H1 (cell line): ENCODE measurements around the gene NKAIN4. TPM values are rescaled to one million over a fixed set of nuclear protein-coding genes. Genes with fewer than 3 reads are reported as not detected.

Experiments
- CTCF ChIA-PET: fragments of 300-600 bp; sonication (Branson Sonifier 250); formaldehyde crosslinking; loops from one replicate; lab custom pipeline; 2021; ENCODE audit not compliant: partially characterized antibody; lab: Charles Lee
- POLR2A ChIA-PET: fragments of 300-600 bp; sonication (Branson Sonifier 250); formaldehyde crosslinking; loops from one replicate; lab custom pipeline; 2021; ENCODE audit warnings: inconsistent platforms; ENCODE audit not compliant: partially characterized antibody; lab: Charles Lee
- DNase-seq, 2 experiments: peaks; one replicate each; pipeline versions ENCODE4 v3.0.0 to v3.0.0-alpha.2; 2010 to 2022; ENCODE audit warnings: low spot score in 2 of 2, low read depth in 1 of 2, mixed read lengths in 1 of 2
- FAIRE-seq: peaks from 2 replicates; lab custom pipeline; 2011; peaks lifted over from hg19 to GRCh38; lab: Jason Lieb, UNC
- H2AFZ ChIP-seq: 2 replicates; pipeline ENCODE4 v1.8.1; 2012; ENCODE audit warnings: low read length, inconsistent platforms
- H2AK5ac ChIP-seq: 2 replicates; pipeline ENCODE4 v1.6.1; 2013; ENCODE audit warnings: low read depth, low read length
- H2BK120ac ChIP-seq: replicated peaks from 2 replicates; pipeline ENCODE3; 2013; ENCODE audit warnings: low read depth, low read length, inconsistent platforms
- H2BK12ac ChIP-seq: 2 replicates; pipeline ENCODE4 v1.6.1; 2013; ENCODE audit warnings: low read depth, low read length
- H2BK15ac ChIP-seq: 2 replicates; pipeline ENCODE4 v1.6.1; 2013; ENCODE audit warnings: low read length
- H2BK20ac ChIP-seq: 2 replicates; pipeline ENCODE4 v1.6.1; 2013; ENCODE audit warnings: low read length
- H2BK5ac ChIP-seq: 2 replicates; pipeline ENCODE4 v1.6.1; 2013; ENCODE audit warnings: low read depth, low read length
- H3K14ac ChIP-seq: 2 replicates; pipeline ENCODE4 v1.6.1; 2013; ENCODE audit warnings: inconsistent platforms; ENCODE audit not compliant: insufficient read length
- H3K18ac ChIP-seq: 2 replicates; pipeline ENCODE4 v1.6.1; 2013; ENCODE audit warnings: low read length; ENCODE audit errors: extremely low read depth
- H3K23ac ChIP-seq: 2 replicates; pipeline ENCODE4 v1.6.1; 2013; ENCODE audit warnings: inconsistent platforms; ENCODE audit not compliant: insufficient read length
- H3K23me2 ChIP-seq: 2 replicates; pipeline ENCODE4 v1.6.1; 2013; ENCODE audit warnings: low read depth, low read length
- H3K27ac ChIP-seq: 2 replicates; pipeline ENCODE4 v1.6.1; 2011; ENCODE audit warnings: low read depth, low read length, inconsistent platforms
- H3K27me3 ChIP-seq, 4 experiments: replicated peaks in 1 of 4; 1 replicate in 1 of 4; 2 replicates in 3 of 4; pipeline versions ENCODE4 v1.6.1 to v1.8.1; 2011 to 2013; ENCODE audit warnings: low read length in 3 of 4, mild to moderate bottlenecking in 3 of 4, inconsistent platforms in 2 of 4, mixed read lengths in 2 of 4, moderate library complexity in 1 of 4; ENCODE audit not compliant: control insufficient read depth in 3 of 4, insufficient read depth in 3 of 4; ENCODE audit errors: extremely low read depth in 1 of 4
- H3K36me3 ChIP-seq, 4 experiments: 2 replicates each; pipeline versions ENCODE4 v1.6.1 to v1.8.1; 2011 to 2013; ENCODE audit warnings: mild to moderate bottlenecking in 4 of 4, low read length in 3 of 4, moderate library complexity in 2 of 4, control low read depth in 1 of 4, inconsistent platforms in 1 of 4; ENCODE audit not compliant: insufficient read depth in 4 of 4, control insufficient read depth in 2 of 4
- H3K4ac ChIP-seq: replicated peaks from 2 replicates; pipeline ENCODE3; 2013; ENCODE audit warnings: low read length, low read depth, mixed read lengths, inconsistent platforms; ENCODE audit not compliant: insufficient read length
- H3K4me1 ChIP-seq, 4 experiments: replicated peaks in 1 of 4; 1 replicate in 1 of 4; 2 replicates in 3 of 4; pipeline versions ENCODE4 v1.6.1 to v1.8.1; 2011 to 2013; ENCODE audit warnings: low read length in 3 of 4, inconsistent platforms in 2 of 4, mixed read lengths in 1 of 4; ENCODE audit not compliant: insufficient read depth in 4 of 4, control insufficient read depth in 3 of 4
- H3K4me2 ChIP-seq, 2 experiments: 2 replicates each; pipeline versions ENCODE4 v1.6.1 to v1.8.1; 2011 to 2013; ENCODE audit warnings: low read depth in 2 of 2, low read length in 2 of 2, control low read depth in 1 of 2, inconsistent platforms in 1 of 2, mild to moderate bottlenecking in 1 of 2; ENCODE audit not compliant: insufficient read depth in 1 of 2
- H3K4me3 ChIP-seq, 4 experiments: fragments of 200-600, 300-600 bp in 1 of 4; sonication (generic), shearing (Covaris generic), sonication (Bioruptor Twin) in 1 of 4; 2 replicates each; pipeline versions ENCODE4 v1.5.1 to v1.8.1; 2011 to 2016; ENCODE audit warnings: low read length in 4 of 4, low read depth in 3 of 4, control low read depth in 2 of 4, inconsistent platforms in 2 of 4, mild to moderate bottlenecking in 2 of 4, mixed read lengths in 1 of 4, moderate library complexity in 1 of 4; ENCODE audit not compliant: insufficient read depth in 2 of 4; ENCODE audit errors: extremely low read depth in 1 of 4
- H3K56ac ChIP-seq: replicated peaks from 2 replicates; pipeline ENCODE3; 2013; ENCODE audit warnings: low read depth, mild to moderate bottlenecking, mixed read lengths, low read length, inconsistent platforms; ENCODE audit not compliant: insufficient read length
- H3K79me1 ChIP-seq: 2 replicates; pipeline ENCODE4 v1.6.1; 2013; ENCODE audit warnings: low read depth, low read length, control low read depth
- H3K79me2 ChIP-seq, 2 experiments: 2 replicates each; pipeline versions ENCODE4 v1.6.1 to v1.8.1; 2012 to 2013; ENCODE audit warnings: low read length in 2 of 2, mild to moderate bottlenecking in 2 of 2, inconsistent platforms in 1 of 2; ENCODE audit not compliant: insufficient read depth in 2 of 2, control insufficient read depth in 1 of 2
- H3K9ac ChIP-seq, 4 experiments: replicated peaks in 1 of 4; 1 replicate in 1 of 4; 2 replicates in 3 of 4; pipeline versions ENCODE4 v1.6.1 to v1.8.1; 2011 to 2013; ENCODE audit warnings: low read depth in 3 of 4, low read length in 3 of 4, control low read depth in 2 of 4, mild to moderate bottlenecking in 2 of 4, moderate library complexity in 2 of 4, inconsistent platforms in 1 of 4; ENCODE audit errors: extremely low read depth in 1 of 4
- H3K9me3 ChIP-seq, 2 experiments: 2 replicates each; pipeline versions ENCODE4 v1.6.1 to v1.8.1; 2012 to 2013; ENCODE audit warnings: mild to moderate bottlenecking in 2 of 2, moderate library complexity in 2 of 2, control low read depth in 1 of 2, inconsistent platforms in 1 of 2, low read depth in 1 of 2, low read length in 1 of 2, mixed read lengths in 1 of 2; ENCODE audit not compliant: insufficient read depth in 2 of 2
- H4K20me1 ChIP-seq, 2 experiments: replicated peaks in 1 of 2; 2 replicates each; pipeline versions ENCODE3 to v1.8.1; 2011 to 2013; ENCODE audit warnings: inconsistent platforms in 2 of 2, low read length in 2 of 2, mild to moderate bottlenecking in 1 of 2; ENCODE audit not compliant: insufficient read depth in 2 of 2, control insufficient read depth in 1 of 2
- H4K5ac ChIP-seq: 2 replicates; pipeline ENCODE4 v1.6.1; 2013; ENCODE audit warnings: low read length, low read depth, mixed read lengths, inconsistent platforms; ENCODE audit not compliant: insufficient read length
- H4K8ac ChIP-seq: 2 replicates; pipeline ENCODE4 v1.8.0; 2013; ENCODE audit warnings: mild to moderate bottlenecking, moderate library complexity, low read length, inconsistent platforms; ENCODE audit not compliant: insufficient read depth; ENCODE audit errors: extremely low read depth
- H4K91ac ChIP-seq: replicated peaks from 2 replicates; pipeline ENCODE3; 2013; ENCODE audit warnings: low read length, mixed read lengths, inconsistent platforms; ENCODE audit not compliant: insufficient read length
- KDM4A ChIP-seq: IDR thresholded peaks from one replicate; pipeline ENCODE4 v1.7.1; 2012; ENCODE audit warnings: low read depth, mild to moderate bottlenecking, moderate library complexity, low read length, inconsistent platforms; ENCODE audit not compliant: severe bottlenecking
- POU5F1 ChIP-seq: IDR thresholded peaks from 2 replicates; pipeline ENCODE4 v1.6.1; 2011; ENCODE audit warnings: low read depth, mild to moderate bottlenecking, low read length, moderate library complexity
- RBBP5 ChIP-seq: IDR thresholded peaks from 2 replicates; pipeline ENCODE4 v1.7.1; 2012; ENCODE audit warnings: low read depth, mild to moderate bottlenecking, inconsistent platforms, low read length, moderate library complexity, borderline replicate concordance
- SIN3A ChIP-seq, 2 experiments: IDR thresholded peaks in 1 of 2; conservative IDR thresholded peaks in 1 of 2; 2 replicates each; pipeline ENCODE4 v1.6.1; 2011 to 2012; ENCODE audit warnings: low read length in 2 of 2, improper control_type of control experiment in 1 of 2, low read depth in 1 of 2, mild to moderate bottlenecking in 1 of 2
- WGBS, 2 experiments: shearing (Covaris generic) in 1 of 2; methylation state at CpG; one replicate each; pipeline versions ENCODE4 v1.1.6 to v1.1.7; 2013 to 2015; ENCODE audit warnings: low lambda C conversion rate in 2 of 2, mixed read lengths in 2 of 2, inconsistent platforms in 1 of 2, low coverage in 1 of 2, missing lambda C conversion rate in 1 of 2; ENCODE audit not compliant: insufficient replicate concordance in 2 of 2, insufficient coverage in 1 of 2, insufficient read length in 1 of 2; ENCODE audit errors: extremely low coverage in 1 of 2, missing lambda C conversion rate in 1 of 2; 5-methylcytosine and 5-hydroxymethylcytosine counted together
- long read RNA-seq, 2 experiments: library from RNA in 1 of 2; library from capped mRNA in 1 of 2; stranded (forward); transcript quantifications; one replicate each; pipeline ENCODE4 v2.0.0, GENCODE V29; 2021; ENCODE audit warnings: inconsistent platforms in 1 of 2
- polyA minus RNA-seq, 3 experiments: library from RNA; depleted of rRNA, polyadenylated mRNA; stranded (reverse); fragments of >200 nt; gene quantifications; 1 replicate in 2 of 3; 2 replicates in 1 of 3; pipeline ENCODE4 v1.2.3, GENCODE V29; 2011
- polyA plus RNA-seq, 7 experiments: library from polyadenylated mRNA; depleted of rRNA in 3 of 7; stranded (reverse) in 5 of 7; unstranded in 2 of 7; fragments of >200 nt in 5 of 7; fragments of 200-250 nt in 2 of 7; gene quantifications; 1 replicate in 5 of 7; 2 replicates in 1 of 7; 4 replicates in 1 of 7; pipeline versions ENCODE4 v1.2.1 to v1.2.3, GENCODE V29; 2011 to 2013; ENCODE audit warnings: missing spikeins in 2 of 7, mixed read lengths in 2 of 7
- total RNA-seq: library from RNA; stranded (reverse); fragmentation: NEBNext Ultra II Directional; extraction: Animal tissue kit (Norgen Biotek cat#: 25700); gene quantifications from 2 replicates; pipeline ENCODE4 v1.2.1, GENCODE V29; 2021
- TF ChIP-seq, protein P1 (sequence below), 3 experiments: IDR thresholded peaks; 1 replicate in 2 of 3; 2 replicates in 1 of 3; pipeline versions ENCODE4 v1.5.1 to v1.6.1; 2011; ENCODE audit warnings: low read length in 3 of 3, mild to moderate bottlenecking in 3 of 3, inconsistent platforms in 2 of 3, low read depth in 1 of 3, moderate library complexity in 1 of 3; ENCODE audit not compliant: insufficient read depth in 1 of 3; ENCODE audit errors: control extremely low read depth in 1 of 3

NKAIN4 gene
- total RNA-seq (6.6 and 6.9 TPM in 2 replicates), polyA plus RNA-seq (2011; rRNA removed) (17.0 and 21.9 TPM in 2 replicates), polyA minus RNA-seq (2011; rRNA and poly(A)+ RNA removed) (5.3 and 5.5 TPM in 2 replicates)
- 13.2 TPM for polyA plus RNA-seq (2011; cell fraction: cytosol; rRNA removed)
- 27.5 TPM for polyA plus RNA-seq (2011; cell fraction: nucleus; rRNA removed)
- 4.5 to 10.2 TPM (median 8.1 TPM) in 4 replicates for polyA plus RNA-seq (2012, experiment 1 of 2)
- 6.7 TPM for polyA plus RNA-seq (2012, experiment 2 of 2)
- polyA plus RNA-seq (2013, experiment 1 of 2), result 8.1 TPM
- 5.9 TPM for polyA plus RNA-seq (2013, experiment 2 of 2)
- polyA minus RNA-seq (2011; cell fraction: cytosol; rRNA and poly(A)+ RNA removed), result 4.3 TPM
- 7.0 TPM for polyA minus RNA-seq (2011; cell fraction: nucleus; rRNA and poly(A)+ RNA removed)
- long read RNA-seq, experiment 1, partial matches to known transcripts, result 0 of 3 reads
- long read RNA-seq, experiment 1, other reads (novel, unspliced or antisense), result 3 of 3 reads
- long read RNA-seq, experiment 2, transcript NKAIN4-203 (7 exons, 1,430 nt), result major isoform, 6 of 12 reads
- long read RNA-seq, experiment 2, partial matches to known transcripts, result 0 of 12 reads
- long read RNA-seq, experiment 2, other reads (novel, unspliced or antisense), result 4 of 12 reads

DNA sequence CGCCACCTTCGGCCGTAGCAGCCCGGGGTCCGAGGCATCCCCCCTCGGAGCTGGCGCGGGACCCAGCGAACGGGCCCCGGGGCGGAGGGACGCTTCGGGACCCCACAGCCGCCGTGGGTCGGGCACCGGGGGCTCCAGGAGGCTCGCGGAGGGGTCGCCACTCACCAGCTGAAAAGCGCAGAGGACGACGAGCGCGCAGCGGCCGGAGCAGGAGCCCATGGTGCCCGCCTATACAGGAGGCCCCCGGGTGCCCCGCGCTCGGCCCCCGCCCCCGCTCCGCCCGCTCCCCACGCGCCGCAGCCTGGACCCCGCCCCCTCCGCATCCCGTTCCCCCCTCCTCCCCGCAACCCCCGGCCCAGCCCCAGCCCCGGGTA, at the start of gene NKAIN4:
Gene NKAIN4, minus strand, starts transcription at position 232 of the 374 bp plus-strand sequence. Its CDS starts 13 bp downstream, at position 219.
- TF ChIP-seq KDM4A, result peak; percentile 2
- 0 out of 2 replicates have a peak, but pooled peaks have one; percentile 1 for TF ChIP-seq RBBP5
- TF ChIP-seq, protein P1, sequence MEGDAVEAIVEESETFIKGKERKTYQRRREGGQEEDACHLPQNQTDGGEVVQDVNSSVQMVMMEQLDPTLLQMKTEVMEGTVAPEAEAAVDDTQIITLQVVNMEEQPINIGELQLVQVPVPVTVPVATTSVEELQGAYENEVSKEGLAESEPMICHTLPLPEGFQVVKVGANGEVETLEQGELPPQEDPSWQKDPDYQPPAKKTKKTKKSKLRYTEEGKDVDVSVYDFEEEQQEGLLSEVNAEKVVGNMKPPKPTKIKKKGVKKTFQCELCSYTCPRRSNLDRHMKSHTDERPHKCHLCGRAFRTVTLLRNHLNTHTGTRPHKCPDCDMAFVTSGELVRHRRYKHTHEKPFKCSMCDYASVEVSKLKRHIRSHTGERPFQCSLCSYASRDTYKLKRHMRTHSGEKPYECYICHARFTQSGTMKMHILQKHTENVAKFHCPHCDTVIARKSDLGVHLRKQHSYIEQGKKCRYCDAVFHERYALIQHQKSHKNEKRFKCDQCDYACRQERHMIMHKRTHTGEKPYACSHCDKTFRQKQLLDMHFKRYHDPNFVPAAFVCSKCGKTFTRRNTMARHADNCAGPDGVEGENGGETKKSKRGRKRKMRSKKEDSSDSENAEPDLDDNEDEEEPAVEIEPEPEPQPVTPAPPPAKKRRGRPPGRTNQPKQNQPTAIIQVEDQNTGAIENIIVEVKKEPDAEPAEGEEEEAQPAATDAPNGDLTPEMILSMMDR (IDR thresholded peaks at IDR 0.05; ENCODE audit: control extremely low read depth in 1 of 3, insufficient read depth in 1 of 3, low read depth in 1 of 3, low read length in 3 of 3), result no peak
- TF ChIP-seq POU5F1, result no peak
- TF ChIP-seq SIN3A (conservative IDR thresholded peaks at IDR 0.05 in 1 of 2, IDR thresholded peaks at IDR 0.05 in 1 of 2; ENCODE audit: low read depth in 1 of 2, low read length in 2 of 2), result 0 out of 4 replicates have a peak, but pooled peaks of 1 of the 2 experiments have one; percentile 0
- TF ChIP-seq, all 59 proteins: peak for 3
- H3K4ac ChIP-seq, result no peak within 1 kb of the TSS
- peaks cover 13% of the 10 kb centered on the region; the same call in 1 of the 2 replicates for H3K23me2 ChIP-seq
- DNase-seq, result no peak
- FAIRE-seq, result no peak
- no peaks in the 10 kb centered on the region for H3K79me2 ChIP-seq
- H3K36me3 ChIP-seq, result no peaks in the 10 kb centered on the region; a peak in 1 of 8 replicates
- peak within 1 kb of the TSS; percentile 39 to 67 (median 59) for H3K4me3 ChIP-seq
- H4K20me1 ChIP-seq, result peaks cover 0 to 4% of the 10 kb centered on the region in 2 experiments
- H2AK5ac ChIP-seq, result 0 out of 2 replicates have a peak within 1 kb of the TSS, but pooled peaks have one; percentile 80
- H3K27ac ChIP-seq, result no peak within 1 kb of the TSS
- H3K79me1 ChIP-seq, result no peaks in the 10 kb centered on the region; the same call in 1 of the 2 replicates
- H2BK20ac ChIP-seq, result no peak within 1 kb of the TSS
- CTCF ChIA-PET, result interaction anchor here (0.9 to 6.8 kb wide), 11 partner anchors 12 to 72 kb away, joined by 3 to 87 read pairs (median 9); partner anchors contain the start of gene BIRC7
- H3K27me3 ChIP-seq, result peaks cover 4 to 51% (median 40%) of the 10 kb centered on the region in 4 experiments
- H2BK120ac ChIP-seq, result no peak within 1 kb of the TSS
- H2AFZ ChIP-seq, result peak within 1 kb of the TSS; percentile 35; the same call in 1 of the 2 replicates
- H3K18ac ChIP-seq, result peak within 1 kb of the TSS; percentile 95
- H3K4me2 ChIP-seq, result peak within 1 kb of the TSS; percentile 82 to 97
- H4K91ac ChIP-seq, result peak within 1 kb of the TSS; percentile 59
- H4K8ac ChIP-seq, result peak within 1 kb of the TSS; percentile 71
- peaks cover 2 to 18% (median 15%) of the 10 kb centered on the region in 4 experiments for H3K4me1 ChIP-seq
- 2% methylated on average over 9 of the region's 46 CpGs; no CpG with 5 or more reads in 1 of the 2 experiments for WGBS, 2 experiments
- POLR2A ChIA-PET, result interaction anchor here (0.7 to 4.7 kb wide), 14 partner anchors 9 to 108 kb away, joined by 3 to 21 read pairs (median 4); partner anchors contain the start of genes ARFGAP1 and BIRC7
- peak within 1 kb of the TSS; percentile 46; the same call in 1 of the 2 replicates for H2BK15ac ChIP-seq
- peak within 1 kb of the TSS; percentile 13 for H4K5ac ChIP-seq
- no peak within 1 kb of the TSS for H3K14ac ChIP-seq
- H3K9ac ChIP-seq, result no peak within 1 kb of the TSS
- no peak within 1 kb of the TSS for H3K23ac ChIP-seq
- no peaks in the 10 kb centered on the region for H3K9me3 ChIP-seq
- peak within 1 kb of the TSS; percentile 78; the same call in 1 of the 2 replicates for H2BK5ac ChIP-seq
- H2BK12ac ChIP-seq, result 0 out of 2 replicates have a peak within 1 kb of the TSS, but pooled peaks have one; percentile 68
- H3K56ac ChIP-seq, result no peak within 1 kb of the TSS
